Stimulated activated CD4-positive, alpha-beta T cell treated with anti-CD3 and anti-CD28 coated beads, TNF-alpha, amount 100 ng/mL, for 24 hours (primary cell): ENCODE measurements around the gene TRMT6.

Experiments
- DNase-seq, 3 experiments: peaks; one replicate each; pipeline ENCODE4 v3.0.0-alpha.2; 2020; ENCODE audit warnings: low read depth in 3 of 3

The TRMT6 gene

DNA sequence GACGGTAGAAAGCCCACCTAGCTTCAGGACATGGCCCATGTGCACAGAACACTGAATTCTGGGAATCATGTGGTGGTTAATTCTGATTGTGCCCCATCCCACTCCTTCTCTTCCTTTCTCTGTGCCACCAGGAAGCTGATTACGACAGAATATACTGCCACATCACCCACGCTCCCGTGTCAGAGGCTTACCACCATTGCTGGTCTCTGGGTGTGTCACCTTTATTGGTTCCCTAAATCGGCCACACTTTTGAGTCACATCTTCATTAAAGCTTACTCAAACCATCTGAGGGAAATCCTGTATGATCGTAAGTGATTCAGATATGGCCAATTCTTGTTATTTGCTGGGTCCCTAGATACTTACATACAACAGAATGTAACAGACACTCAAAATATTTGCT is 3.1 kb downstream of the TRMT6 start:
- DNase-seq: peak in 1 of 3 experiments; percentile 30

DNA sequence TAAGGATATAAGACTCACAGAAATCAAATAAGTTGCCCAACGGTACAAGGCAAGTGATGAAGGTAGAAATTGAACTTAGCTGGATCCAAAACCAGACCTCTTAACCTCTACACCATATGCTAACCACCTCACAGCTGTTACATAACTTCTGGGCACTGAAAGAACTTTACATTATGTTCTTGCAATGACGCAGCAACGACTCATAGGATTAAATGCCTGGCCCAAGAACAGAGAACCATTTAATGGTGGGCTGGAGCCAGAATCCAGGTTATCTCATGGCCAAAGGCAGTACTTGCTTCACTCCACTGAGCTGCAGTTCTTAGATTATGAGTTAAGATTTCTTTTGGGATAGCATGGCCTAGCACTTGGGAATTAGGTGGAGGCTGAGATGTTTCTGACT is 4.4 kb downstream of the TRMT6 start:
- no peak for DNase-seq

DNA sequence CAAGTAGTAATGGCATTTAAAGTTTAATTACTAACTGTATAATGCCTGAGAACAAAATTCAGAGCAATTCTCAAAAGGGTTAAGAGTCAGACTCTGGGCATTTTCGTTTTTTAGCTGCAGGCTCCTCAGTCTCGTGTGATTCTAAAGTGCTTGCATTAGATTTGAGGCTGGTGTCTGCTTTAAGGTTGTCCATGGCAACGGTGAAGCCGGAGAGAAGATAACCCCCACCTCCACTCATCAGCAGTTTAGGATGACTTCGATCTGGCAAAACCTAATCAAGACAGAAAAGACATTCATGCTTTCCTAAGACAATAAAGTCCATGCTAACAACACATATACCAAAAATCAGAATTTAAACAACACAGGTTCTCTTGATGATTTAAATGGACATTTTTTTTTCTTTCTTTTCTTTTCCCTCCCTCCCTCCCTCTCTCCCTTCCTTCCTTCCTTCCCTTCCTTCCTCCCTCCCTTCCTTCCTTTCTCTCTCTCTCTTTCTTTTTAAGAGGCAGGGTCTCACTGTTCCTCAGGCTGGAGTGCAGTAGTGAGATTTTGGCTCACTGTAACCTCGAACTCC is 11.8 kb downstream of the TRMT6 start:
- DNase-seq: no peak

DNA sequence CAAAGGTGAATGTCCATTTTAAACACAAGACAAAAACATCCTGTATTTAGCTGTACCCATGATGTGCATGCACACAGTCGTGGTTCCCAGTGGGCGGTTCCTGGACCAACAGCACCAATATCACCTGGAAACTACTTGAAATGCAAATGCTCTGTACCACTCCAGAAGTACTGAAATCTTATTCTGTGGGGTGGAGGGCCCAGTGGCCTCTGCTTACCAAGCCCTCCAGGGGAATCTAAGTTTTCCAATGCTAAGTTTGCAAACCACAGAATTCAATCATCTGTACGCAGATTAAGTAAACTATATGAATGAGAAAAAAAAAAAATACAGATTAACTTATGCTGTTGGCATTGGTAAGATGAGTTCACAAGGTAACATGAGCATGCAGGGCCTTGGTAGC is 14.1 kb downstream of the TRMT6 start:
- DNase-seq: no peak

DNA sequence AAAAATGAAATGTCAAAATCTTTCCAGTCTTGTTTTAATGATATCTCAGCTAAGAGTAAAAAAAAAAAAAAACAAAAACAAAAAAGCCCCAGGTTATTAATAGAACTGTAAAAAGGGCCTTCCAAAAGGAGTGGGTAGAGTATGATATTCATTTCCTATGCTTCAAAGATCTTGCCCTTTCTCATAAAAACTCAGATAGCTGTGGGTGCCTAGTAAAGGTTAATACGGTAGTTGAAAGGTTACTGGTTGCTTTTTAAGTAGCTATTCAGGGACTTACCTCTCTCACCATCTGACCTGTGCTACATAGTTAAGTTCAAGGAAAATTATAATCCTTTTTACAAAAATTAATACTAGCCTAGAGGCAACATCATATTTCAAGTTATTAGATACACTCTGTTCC is 14.9 kb downstream of the TRMT6 start:
- no peak for DNase-seq

DNA sequence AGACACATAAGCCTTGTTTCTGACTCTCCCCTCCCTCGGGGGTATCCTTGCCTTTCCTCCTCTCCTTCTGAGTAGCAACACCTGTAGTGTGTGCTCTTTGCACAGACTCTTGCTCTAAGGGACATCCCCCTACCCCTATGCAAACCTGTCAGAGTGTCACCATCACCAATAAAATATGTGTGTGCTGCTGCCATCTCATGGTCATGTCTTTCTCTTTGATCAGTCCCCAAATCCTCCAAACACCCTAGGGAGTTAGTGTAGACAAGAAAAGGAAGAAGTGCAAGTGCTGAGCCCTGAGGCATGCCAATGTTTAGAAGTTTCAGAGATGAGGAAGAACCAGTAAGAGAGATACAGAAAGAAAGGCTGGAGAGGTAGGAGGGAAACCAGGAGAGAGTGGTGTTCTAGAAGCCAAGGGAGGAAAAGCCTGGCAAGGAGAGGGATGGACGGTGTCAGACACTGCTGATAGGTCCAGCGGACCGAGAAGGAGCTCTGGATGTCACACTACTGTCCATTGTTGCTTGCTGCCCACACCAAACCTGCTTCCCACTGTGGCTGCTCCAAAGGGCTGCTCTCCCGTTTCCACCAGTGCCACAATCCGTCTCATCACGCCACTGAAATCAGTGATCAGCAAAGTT is 16.4 kb downstream of the TRMT6 start:
- DNase-seq: no peak

DNA sequence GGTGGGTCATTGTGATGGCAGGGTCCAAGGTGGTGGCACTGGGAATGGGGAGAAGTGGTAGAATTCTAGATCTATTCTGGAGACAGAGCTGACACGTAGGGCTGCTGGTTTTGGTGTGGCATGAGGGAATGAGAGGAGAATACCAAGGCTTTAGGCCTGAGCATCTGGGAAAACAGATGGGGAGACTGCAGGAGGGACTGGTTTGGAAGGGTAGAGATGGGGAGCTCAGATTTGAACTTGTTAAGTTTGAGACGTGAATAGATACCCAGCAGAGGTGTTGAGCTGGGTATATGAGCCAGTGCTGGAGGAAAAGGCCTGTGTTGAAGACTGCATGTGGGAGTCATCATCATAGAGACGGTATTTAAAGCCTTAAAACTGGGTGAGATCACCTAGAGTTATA is 17.5 kb downstream of the TRMT6 start:
- no peak for DNase-seq

DNA sequence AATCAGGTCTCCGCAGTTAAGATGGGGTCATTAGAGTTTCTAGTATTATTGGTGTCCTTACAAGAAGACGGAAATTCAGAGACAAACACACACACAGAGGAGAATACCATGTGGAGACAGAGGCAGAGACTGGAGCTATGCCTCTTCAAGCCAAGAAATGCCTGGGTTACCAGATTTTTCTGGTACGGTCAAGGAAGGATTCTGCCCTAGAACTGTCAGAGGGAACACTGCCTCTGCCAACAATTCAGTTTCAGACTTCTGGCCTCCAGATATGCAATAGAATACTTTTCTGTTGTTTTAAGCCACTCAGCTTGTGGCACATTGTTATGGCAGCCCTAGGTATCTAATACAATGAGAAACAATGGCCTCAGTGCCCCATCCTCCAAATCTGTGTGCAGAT is 18.9 kb downstream of the TRMT6 start:
- DNase-seq: no peak

DNA sequence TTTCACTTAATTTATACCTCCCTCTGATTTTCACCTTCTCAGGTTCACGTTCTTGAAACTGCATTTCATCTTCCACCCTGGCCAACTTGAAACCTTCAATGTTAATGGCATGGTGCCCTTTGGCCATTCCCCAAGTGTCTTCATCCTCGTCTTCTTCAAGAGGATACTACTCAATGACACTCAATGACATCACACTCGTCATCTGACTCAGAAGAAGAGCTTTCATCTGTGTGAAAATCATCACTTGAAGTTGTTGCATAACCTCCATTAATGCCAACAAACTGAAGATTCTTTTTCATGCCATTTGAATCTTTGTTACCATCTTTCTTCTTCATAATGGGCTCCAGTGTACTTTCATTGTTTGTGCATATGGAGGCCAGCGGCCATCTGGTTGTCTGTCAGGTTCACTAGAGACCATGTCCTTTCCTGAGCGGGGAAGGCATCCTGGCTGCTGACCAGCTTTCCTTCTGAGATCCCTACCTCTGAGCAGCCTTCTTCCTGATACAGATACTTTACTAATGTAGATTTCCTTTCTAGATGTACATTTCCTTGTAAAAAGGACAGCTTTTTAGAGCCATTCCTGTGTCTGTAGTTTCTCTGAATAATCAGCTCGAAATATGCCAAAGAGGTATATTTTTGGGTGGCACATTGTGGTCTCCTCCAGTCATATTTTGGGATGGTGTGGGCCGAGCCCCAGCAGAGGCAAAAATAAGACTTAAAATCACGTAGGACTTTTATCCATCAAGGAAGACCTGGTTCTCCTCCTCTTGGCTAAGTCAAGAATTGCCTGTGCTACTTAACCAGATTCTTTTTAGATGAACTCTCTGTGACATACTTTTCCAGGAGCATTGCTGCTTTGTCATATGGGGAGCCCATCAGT is 21.3 kb downstream of the TRMT6 start:
- DNase-seq: no peak

DNA sequence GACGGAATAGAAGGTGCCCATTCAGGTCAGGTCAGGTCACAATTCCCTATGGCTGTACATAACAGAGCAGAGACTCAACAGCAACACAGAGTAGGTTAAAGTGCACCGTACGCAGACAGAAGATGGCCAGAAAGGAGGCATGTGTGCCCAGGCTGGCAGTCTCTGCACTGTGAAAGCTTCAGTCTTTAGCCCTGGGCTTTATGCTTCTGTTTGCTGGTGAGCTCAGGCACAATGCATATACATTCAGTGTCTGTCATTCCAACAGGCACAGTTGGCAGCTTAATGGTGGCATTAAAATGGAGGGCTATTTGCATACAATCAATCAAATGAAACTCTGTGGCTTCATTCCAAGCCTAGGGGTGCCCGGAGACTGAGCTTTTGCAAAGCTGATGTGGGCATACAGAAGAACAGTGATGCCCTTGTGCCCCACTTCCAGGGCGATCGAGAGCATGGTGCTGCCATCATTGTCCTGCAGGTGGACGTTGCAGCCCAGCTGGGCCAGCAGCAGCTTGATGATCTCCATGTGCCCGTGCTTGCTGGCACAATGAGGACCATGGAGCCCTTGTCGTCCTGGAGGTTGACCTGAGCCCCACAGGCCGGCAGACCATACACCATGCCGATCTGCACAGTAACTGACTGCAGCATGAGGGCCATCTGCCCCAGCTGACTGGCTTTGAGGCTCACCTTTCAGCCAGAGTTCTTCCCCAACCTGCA is 22.4 kb downstream of the TRMT6 start:
- no peak for DNase-seq

DNA sequence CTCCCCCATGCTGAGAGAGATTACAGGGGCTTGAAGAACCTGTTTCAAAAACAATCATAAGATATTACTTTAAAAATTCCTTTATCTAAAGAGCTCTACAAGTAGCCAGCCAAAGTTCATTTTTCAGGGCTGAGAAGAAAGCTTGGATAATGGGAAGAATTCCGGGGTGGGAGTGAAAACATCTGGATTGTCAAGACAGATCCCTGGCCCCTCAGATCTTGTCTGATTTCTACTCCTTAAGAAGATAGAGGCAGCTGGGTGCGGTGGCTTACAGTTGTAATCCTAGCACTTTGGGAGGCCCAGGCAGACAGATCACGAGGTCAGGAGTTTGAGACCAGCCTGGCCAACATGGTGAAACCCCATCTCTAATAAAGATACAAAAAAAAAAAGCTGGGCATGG is 24.8 kb downstream of the TRMT6 start:
- DNase-seq: no peak

DNA sequence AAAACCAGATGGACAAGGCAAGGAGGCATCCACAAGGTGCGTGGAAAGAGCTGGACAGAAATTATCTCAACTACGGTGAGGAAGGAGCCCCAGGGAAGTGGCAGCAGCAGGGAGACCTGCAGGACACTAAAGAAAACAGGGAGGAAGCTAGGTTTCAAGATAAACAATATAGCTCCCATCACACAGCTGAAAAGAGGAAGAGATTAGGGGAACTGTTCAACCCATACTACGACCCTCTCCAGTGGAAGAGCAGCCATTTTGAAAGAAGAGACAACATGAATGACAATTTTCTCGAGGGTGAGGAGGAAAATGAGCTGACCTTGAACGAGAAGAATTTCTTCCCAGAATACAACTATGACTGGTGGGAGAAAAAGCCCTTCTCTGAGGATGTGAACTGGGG is 26.8 kb downstream of the TRMT6 start:
- no peak for DNase-seq

DNA sequence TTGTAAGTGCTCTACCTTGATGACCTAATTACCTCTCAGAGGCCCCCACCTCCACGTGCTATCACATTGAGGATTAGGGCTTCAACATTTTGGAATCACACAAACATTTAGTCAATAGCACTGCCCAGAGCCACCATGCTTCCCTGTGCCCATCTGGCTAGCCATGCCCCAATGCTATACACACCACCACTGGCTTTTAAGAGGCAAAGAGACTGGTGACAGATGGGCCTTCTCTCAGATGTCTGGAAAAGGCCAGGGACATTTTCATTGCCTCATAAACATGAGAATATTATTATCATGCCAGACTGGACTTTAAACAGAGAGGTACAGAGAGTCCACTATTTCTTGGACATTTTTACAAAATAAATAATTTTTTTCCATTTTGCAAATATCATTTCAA is 29.8 kb downstream of the TRMT6 start:
- no peak for DNase-seq

DNA sequence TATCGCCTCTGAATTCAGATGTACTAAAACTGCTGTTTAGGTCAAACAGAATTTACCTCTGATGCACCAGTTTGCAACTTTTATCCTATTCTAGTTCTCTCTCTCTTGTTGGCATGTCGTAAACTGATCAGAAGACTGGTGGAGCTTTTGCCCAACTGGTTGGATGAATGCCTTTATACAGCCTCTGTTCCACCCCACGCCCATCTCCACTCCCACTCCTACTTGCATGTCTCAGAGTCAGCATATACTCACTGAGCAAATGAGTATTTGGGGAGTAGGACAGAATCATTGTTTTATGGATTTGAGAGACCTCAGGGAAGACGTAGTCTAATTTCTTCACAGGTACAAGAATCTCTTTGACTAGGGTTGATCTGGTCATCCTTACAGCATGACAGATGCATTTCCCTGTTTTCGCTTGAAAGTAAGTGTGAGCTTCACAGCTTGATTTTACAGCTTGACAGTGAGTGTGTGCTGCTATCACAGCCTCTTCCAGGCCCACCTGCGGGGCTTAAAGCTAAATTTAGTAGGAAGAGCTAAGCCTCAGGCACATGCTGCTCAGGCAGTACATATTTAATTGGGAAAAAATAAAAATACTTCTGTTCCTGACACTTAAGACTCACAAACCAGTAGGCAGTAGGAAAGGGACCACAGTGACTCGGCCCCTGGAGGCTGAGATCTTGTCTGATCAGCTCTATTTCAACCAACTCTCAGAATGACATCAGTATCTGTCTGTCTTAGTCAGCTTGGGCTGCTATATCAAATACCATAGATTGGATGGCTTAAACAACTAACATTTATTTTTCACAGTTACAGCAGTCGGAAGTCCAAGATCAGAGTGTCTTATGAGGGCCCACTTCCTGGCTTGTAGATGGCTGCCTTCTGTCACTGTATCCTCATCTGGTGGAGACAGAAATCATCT is 30.4 kb downstream of the TRMT6 start:
- no peak for DNase-seq

DNA sequence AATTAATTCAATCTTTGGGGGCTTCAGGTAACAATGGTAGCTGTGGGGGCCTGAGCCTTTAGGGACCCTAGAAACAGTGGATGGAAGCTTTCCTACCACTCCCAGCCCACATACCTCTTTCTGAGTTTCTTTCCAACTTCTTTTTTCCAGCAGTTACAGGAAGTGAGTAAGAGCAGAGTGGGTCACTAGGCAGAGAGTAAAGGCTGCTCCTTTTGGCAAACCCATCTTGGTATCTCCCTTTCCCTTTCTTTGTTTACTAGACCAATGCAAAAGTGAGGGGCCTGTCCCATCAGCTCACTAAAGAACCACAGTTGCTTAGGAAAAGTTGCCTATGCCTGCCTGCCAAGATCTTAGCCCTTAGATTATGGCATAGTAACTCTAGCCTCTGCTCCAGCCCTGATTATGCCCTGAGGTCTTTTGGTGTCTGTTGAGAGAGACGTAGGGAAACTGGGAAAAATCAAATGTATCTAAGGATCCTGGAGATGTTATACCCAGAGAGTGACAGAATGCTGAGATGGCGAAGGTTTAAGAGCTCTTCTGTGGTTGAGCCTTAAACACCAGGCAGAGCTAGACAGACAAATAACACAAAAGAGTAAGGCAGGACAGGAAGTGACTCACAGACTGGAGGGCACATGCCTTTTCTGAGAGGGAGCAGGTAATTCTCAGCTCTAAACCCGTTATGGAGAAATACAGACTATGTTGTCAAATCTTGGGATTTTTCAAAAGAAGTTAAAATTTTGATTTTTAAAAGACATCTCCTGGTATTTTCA is 31.3 kb downstream of the TRMT6 start:
- DNase-seq: no peak

DNA sequence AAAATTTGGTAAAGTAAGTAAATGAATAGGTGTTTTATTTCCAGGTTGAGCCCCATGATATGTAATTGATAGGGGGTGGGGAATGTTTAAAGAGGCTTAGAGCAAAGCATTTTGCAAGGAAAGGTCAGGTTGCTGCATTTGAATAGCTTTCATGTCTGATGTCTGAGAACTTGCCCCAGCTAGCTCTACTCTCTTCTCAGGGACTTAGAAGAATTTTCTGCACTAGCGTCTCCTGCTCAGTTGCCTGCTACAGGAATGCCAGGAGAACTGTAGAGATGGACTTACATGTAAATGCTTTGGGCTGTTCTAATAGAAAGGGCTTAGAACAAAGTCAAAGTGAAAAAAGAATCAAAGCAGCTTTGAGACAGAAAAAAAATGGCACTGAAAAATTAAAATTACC is 35.5 kb downstream of the TRMT6 start:
- DNase-seq: no peak

DNA sequence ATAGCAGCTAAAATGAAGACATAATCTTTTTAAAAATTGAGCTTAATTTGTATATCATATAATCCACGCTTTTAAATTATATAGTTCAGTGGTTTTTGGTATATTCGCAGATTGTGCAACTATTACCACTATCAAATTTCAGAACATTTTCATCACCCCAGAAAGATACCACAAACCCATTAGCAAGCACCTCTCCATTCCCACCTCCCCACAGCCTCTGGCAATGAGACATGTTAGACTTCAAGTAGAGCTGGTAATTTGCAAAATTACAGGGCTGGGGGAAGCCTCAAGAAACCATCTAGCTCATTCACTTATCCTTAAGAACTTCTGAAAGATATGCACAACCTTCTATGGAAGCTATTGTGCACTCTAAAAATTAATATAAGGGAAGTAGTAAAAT is 37.2 kb downstream of the TRMT6 start:
- DNase-seq: no peak

DNA sequence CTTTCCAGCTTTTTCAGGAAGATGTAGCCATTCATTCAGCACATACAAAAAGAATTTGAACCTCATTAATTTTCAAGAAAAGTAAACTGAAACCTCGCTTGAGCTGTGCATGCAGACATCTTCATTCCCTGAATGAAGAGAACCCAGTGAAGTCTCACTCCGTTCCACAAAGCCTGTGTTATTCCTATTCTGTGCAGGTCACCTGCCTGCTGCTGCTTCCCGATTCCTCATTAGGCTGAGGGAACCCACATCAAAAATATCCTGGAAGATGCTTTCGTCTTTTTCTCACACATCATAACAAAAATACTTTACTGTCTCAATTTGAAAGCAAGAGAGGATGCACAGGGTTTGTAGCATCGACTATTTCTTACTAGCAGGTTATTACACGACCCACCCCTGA is 40.1 kb downstream of the TRMT6 start:
- no peak for DNase-seq

DNA sequence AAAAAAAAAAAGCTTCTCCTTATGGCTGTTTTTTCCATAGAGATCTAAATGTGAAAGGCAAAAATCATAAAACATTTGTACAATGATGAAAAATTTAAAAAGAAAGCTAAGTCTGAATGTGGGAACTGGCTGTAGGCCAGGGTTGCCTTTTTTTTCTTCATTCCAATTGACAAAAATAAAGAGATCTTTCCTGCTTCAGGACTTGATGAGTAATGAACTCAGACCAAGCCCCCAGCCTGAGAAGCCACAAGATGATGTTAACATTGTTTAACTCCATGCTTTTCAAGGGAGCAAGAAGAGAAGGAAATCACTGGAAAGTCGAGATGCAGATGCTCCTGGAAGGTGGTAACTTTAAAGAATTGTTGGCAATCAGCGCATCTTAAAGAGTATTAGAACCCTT is 41.4 kb downstream of the TRMT6 start:
- no peak for DNase-seq

DNA sequence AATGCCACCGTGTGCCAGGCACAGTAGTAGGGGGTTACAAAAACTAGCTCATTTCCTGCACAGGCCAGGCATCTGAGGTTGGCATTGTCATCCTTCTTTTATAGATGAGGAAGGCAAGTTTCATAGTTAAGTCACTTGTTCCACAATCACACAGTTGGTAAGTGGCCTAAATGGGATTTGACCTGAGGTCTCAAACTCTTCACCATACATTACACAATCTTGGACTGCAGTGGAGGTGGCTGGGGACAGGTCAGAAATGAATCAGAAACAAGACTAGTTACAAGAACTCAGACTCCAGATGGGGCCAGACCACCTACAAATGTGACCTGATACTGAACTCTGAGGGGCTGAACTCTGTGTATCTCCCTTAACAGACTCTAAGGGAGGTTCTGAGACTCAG is 49.4 kb downstream of the TRMT6 start:
- no peak for DNase-seq

DNA sequence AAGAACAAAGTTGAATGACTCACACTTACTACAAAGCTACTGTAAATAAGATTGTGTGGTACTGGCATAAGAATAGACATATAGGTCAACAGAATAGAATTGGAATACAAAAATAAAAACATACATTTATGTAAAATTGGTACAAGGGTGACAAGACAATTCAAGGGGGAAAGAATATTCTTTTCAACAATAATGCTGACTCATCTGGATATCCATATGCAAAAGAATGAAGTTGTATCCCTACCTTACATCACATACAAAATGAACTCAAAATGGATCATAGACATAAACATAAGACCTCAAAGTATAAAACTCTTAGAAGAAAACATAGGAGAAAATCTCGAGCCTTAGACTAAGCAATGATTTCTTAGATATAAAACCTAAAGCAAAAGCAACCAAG is 50.9 kb downstream of the TRMT6 start:
- no peak for DNase-seq
